Hepatocyte (in vitro differentiated cells): Measurements from ENCODE around the gene XIRP1. TPM values are rescaled to one million over a fixed set of nuclear protein-coding genes. Genes with fewer than 3 reads are reported as not detected.

Experiments used
- DNase-seq: peaks from one replicate; pipeline ENCODE4 v3.0.0-alpha.2; 2016; ENCODE audit warnings: low spot score
- H2AFZ ChIP-seq: fragments of 200-600 bp; sonication (generic); 2 replicates; pipeline ENCODE4 v1.6.0; 2016; ENCODE audit warnings: antibody characterized with exemption, mild to moderate bottlenecking
- H3K27ac ChIP-seq: fragments of 200-600 bp; sonication (generic); 2 replicates; pipeline ENCODE4 v1.5.1; 2016; ENCODE audit warnings: mild to moderate bottlenecking
- H3K27me3 ChIP-seq: fragments of 200-600 bp; sonication (generic); 2 replicates; pipeline ENCODE4 v1.6.1; 2016
- H3K36me3 ChIP-seq: fragments of 200-600 bp; sonication (generic); replicated peaks from 2 replicates; pipeline ENCODE4 v1.5.1; 2016; ENCODE audit warnings: low read depth; ENCODE audit not compliant: insufficient read depth
- H3K4me1 ChIP-seq: fragments of 200-600 bp; sonication (generic); 2 replicates; pipeline ENCODE4 v1.5.1; 2016; ENCODE audit warnings: mild to moderate bottlenecking, moderate library complexity; ENCODE audit not compliant: insufficient read depth
- H3K4me2 ChIP-seq: fragments of 200-600 bp; sonication (generic); 2 replicates; pipeline ENCODE4 v1.6.0; 2016
- H3K4me3 ChIP-seq: fragments of 200-600 bp; sonication (generic); 2 replicates; pipeline ENCODE4 v1.5.1; 2016; ENCODE audit warnings: mild to moderate bottlenecking
- H3K79me2 ChIP-seq: fragments of 200-600 bp; sonication (generic); 2 replicates; pipeline ENCODE4 v1.6.0; 2017; ENCODE audit warnings: mild to moderate bottlenecking
- H3K9me2 ChIP-seq: fragments of 200-600 bp; sonication (generic); replicated peaks from 2 replicates; pipeline ENCODE4 v1.6.0; 2017; ENCODE audit warnings: mild to moderate bottlenecking; ENCODE audit not compliant: insufficient read depth
- H3K9me3 ChIP-seq: fragments of 200-600 bp; sonication (generic); 2 replicates; pipeline ENCODE4 v1.5.1; 2016; ENCODE audit warnings: low read depth, mild to moderate bottlenecking
- H4K20me1 ChIP-seq: fragments of 200-600 bp; sonication (generic); 2 replicates; pipeline ENCODE4 v1.6.0; 2016; ENCODE audit warnings: mild to moderate bottlenecking; ENCODE audit not compliant: insufficient read depth, poor library complexity, severe bottlenecking
- EZH2 ChIP-seq: fragments of 200-600 bp; sonication (generic); IDR thresholded peaks from 2 replicates; pipeline ENCODE4 v1.6.1; 2016; ENCODE audit warnings: antibody characterized with exemption, mild to moderate bottlenecking, borderline replicate concordance
- EZH2phosphoT487 ChIP-seq: fragments of 200-600 bp; sonication (generic); IDR thresholded peaks from one replicate; pipeline ENCODE4 v1.6.1; 2018; ENCODE audit warnings: antibody characterized with exemption, mild to moderate bottlenecking, low read depth, moderate library complexity; ENCODE audit not compliant: unreplicated experiment, severe bottlenecking
- WGBS: methylation state at CpG from one replicate; pipeline ENCODE4 v1.1.6; 2016; ENCODE audit warnings: low lambda C conversion rate; ENCODE audit errors: missing lambda C conversion rate; 5-methylcytosine and 5-hydroxymethylcytosine counted together
- polyA plus RNA-seq: library from polyadenylated mRNA; unstranded; fragments of >200 nt; fragmentation: Nextera tagmentation; extraction: Ambion mirVana; gene quantifications from 2 replicates; pipeline ENCODE4 v1.2.1, GENCODE V29; 2016
- total RNA-seq: library from RNA; depleted of rRNA; stranded (reverse); fragments of >200 nt; gene quantifications from 2 replicates; pipeline ENCODE4 v1.2.3, GENCODE V29; 2014
- TF ChIP-seq, protein P1 (sequence below): fragments of 200-600 bp; sonication (generic); IDR thresholded peaks from 2 replicates; pipeline ENCODE4 v1.5.1; 2016; ENCODE audit warnings: antibody characterized with exemption, mild to moderate bottlenecking; ENCODE audit not compliant: poor library complexity

Gene XIRP1
- total and polyA plus RNA-seq, 2 experiments from 2014 or later, result 0.10 to 1.4 TPM

DNA sequence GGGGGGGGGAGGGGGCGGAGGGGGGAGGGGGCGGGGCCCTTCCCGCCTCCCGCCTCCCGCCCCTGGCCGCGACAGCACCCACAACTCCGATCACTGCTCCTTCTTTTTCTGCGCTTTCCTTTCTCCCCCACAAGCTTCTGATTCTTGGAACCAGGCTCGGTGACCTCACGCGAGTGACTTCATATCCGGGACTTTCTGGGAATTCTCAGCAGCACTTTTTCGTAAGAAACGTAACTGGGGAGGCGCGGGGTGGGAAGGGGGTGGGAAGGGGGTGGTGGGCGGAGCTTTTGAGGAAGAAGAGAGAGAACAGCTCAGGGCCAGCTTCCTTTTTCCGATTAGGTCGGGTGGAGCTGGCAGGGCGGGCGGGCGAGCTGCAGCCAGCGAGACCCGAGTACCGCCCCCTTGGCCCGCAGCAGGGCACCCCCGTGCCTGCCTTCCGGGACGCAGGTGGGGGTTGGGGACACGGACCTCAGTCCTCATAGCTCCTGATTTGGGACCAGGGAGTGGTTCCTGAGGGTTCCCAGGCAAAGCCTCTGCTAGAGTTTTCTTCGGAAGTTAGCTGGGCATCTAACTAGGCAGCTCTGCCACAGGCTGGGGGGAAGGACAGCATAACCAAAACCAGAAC lies 14.6 kb downstream of the XIRP1 start:
- H3K27me3 ChIP-seq, result no peaks in the 10 kb centered on the region
- 2% methylated on average over 22 of the region's 32 CpGs for WGBS
- peak overlapping the region; percentile 22 for H3K4me3 ChIP-seq
- H4K20me1 ChIP-seq, result no peaks in the 10 kb centered on the region
- no peaks in the 10 kb centered on the region for H3K9me2 ChIP-seq
- DNase-seq, result peak; percentile 95
- peaks cover 2% of the 10 kb centered on the region for H3K79me2 ChIP-seq
- H2AFZ ChIP-seq, result no peak overlapping the region
- H3K27ac ChIP-seq, result peak overlapping the region; percentile 98
- H3K36me3 ChIP-seq, result no peaks in the 10 kb centered on the region
- peaks cover 30% of the 10 kb centered on the region for H3K4me1 ChIP-seq
- H3K9me3 ChIP-seq, result no peaks in the 10 kb centered on the region
- H3K4me2 ChIP-seq, result peak overlapping the region; percentile 92
- TF ChIP-seq, protein P1, sequence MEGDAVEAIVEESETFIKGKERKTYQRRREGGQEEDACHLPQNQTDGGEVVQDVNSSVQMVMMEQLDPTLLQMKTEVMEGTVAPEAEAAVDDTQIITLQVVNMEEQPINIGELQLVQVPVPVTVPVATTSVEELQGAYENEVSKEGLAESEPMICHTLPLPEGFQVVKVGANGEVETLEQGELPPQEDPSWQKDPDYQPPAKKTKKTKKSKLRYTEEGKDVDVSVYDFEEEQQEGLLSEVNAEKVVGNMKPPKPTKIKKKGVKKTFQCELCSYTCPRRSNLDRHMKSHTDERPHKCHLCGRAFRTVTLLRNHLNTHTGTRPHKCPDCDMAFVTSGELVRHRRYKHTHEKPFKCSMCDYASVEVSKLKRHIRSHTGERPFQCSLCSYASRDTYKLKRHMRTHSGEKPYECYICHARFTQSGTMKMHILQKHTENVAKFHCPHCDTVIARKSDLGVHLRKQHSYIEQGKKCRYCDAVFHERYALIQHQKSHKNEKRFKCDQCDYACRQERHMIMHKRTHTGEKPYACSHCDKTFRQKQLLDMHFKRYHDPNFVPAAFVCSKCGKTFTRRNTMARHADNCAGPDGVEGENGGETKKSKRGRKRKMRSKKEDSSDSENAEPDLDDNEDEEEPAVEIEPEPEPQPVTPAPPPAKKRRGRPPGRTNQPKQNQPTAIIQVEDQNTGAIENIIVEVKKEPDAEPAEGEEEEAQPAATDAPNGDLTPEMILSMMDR, result no peak
- TF ChIP-seq EZH2phosphoT487 (no peak), EZH2 (no peak)

DNA sequence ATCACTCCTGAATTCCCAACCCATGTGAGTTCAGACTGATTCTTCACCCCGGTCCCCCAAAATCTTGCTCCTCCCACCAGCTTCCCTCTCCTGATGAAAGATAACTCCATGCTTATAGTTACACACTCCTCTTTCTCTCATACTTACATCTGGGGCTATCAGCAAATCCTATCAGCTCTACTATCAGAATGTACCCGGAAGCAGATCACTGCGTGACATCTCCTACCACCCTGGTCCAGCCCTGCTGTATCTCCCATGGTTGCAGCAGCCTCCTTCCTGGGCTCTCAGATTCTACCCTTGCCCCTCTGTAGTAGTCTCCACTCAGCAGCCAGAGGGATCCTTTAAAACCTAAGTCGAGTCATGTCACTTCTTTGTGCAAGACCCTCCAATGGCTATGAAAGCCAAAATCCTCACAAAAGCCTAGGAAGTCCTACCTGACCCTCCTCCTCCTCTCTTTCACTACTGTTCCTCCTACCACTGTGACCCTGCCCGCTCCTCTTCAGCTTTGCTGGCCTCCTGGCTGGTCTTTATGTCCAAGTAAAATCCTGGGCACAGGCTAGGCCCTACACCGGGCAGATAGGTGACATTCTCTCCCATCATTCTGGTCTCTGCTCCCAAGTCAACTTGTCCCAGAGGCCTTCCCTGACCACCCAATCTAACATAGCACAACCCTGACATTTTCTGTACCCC lies 16.2 kb downstream of the XIRP1 start:
- no peak for DNase-seq
- WGBS, result 83% methylated on average over 6 of the region's 6 CpGs
- H2AFZ ChIP-seq, result no peak overlapping the region

DNA sequence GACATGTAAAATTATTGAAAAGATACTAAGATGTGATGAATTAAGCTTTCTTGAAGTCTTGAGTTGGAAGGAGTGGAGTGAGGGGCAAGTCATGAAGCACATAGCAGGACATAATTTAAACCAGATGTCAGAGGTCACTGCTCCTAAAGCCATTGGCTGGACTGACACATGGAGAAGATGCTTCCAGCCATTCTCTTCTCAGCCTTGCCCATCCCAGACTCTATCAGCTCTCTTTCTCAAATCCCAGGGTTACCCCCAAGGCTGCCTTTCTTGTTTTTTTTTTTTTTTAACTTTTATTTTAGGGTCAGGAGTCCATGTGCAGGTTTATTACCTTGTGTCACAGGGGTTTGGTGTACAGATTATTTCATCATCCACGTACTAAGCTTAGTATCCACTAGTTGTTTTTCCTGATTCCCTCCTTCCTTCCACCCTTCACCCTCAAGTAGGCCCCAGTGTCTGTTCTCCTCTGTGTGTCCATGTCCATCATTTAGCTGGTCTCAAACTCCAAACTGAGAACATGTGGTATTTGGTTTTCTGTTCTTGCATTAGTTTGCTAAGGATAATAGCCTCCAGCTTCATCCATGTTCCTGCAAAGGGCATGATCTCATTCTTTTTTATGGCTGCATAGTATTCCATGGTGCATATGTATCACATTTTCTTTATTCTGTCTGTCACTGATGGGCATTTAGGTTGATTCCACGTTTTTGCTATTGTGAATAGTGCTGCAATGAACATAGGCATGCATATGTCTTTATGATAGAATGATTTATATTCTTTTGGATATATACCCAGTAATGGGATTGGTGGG lies 18.9 kb downstream of the XIRP1 start:
- Histone ChIP-seq H3K36me3 (no peaks in the 10 kb centered on the region), H3K4me2 (no peak overlapping the region), H2AFZ (no peak overlapping the region), H3K4me3 (no peak overlapping the region), H3K9me3 (no peaks in the 10 kb centered on the region), H3K9me2 (no peaks in the 10 kb centered on the region), H3K79me2 (no peaks in the 10 kb centered on the region), H3K27me3 (no peaks in the 10 kb centered on the region), H3K4me1 (peaks cover 11% of the 10 kb centered on the region), H3K27ac (no peak overlapping the region), H4K20me1 (no peaks in the 10 kb centered on the region)
- WGBS, result 80% methylated on average over 2 of the region's 2 CpGs
- DNase-seq, result no peak
- TF ChIP-seq EZH2 (no peak), EZH2phosphoT487 (no peak)
- TF ChIP-seq, protein P1, result no peak

More for the DNA sequence above, 16.2 kb downstream of the XIRP1 start:
- peaks cover 30% of the 10 kb centered on the region for H3K4me1 ChIP-seq
- H3K9me3 ChIP-seq, result no peaks in the 10 kb centered on the region
- H3K27ac ChIP-seq, result peak overlapping the region; percentile 98
- no peak overlapping the region for H3K4me2 ChIP-seq
- H3K9me2 ChIP-seq, result no peaks in the 10 kb centered on the region
- H3K27me3 ChIP-seq, result no peaks in the 10 kb centered on the region
- TF ChIP-seq, protein P1, result no peak
- TF ChIP-seq EZH2phosphoT487 (no peak), EZH2 (no peak)
- no peak overlapping the region for H3K4me3 ChIP-seq
- H3K79me2 ChIP-seq, result peaks cover 2% of the 10 kb centered on the region
- H3K36me3 ChIP-seq, result no peaks in the 10 kb centered on the region
- H4K20me1 ChIP-seq, result no peaks in the 10 kb centered on the region
